Heart left ventricle (tissue), 16 donors: Measurements from ENCODE around the gene WWOX. TPM values are rescaled to one million over a fixed set of nuclear protein-coding genes. Genes with fewer than 3 reads are reported as not detected.

ENCODE experiments used
- ATAC-seq, 4 donors: fragments of 200-7000 bp; cut with Tn5 transposase; one replicate each; pipeline ENCODE4 v1.9.1; 2020 to 2022; ENCODE audit warnings: moderate library complexity in 4 of 4, mild to moderate bottlenecking in 3 of 4, moderate number of reproducible peaks in 1 of 4
- DNase-seq, 5 donors: peaks; one replicate each; pipeline ENCODE4 v3.0.0-alpha.2; 2020
- H3K27ac ChIP-seq, 12 donors: fragments of 200-600 bp; sonication (generic) in 4 of 12; one replicate each; pipeline versions ENCODE4 v1.5.0 to v1.8.0; 2016 to 2022; ENCODE audit warnings: mild to moderate bottlenecking in 2 of 12
- H3K27me3 ChIP-seq, 9 donors: fragments of 200-600 bp; sonication (generic) in 2 of 9; one replicate each; pipeline versions ENCODE4 v1.5.1 to v1.8.0; 2016 to 2022; ENCODE audit warnings: mild to moderate bottlenecking in 3 of 9
- H3K36me3 ChIP-seq, 9 donors: fragments of 200-600 bp; sonication (generic) in 2 of 9; one replicate each; pipeline versions ENCODE4 v1.5.0 to v1.8.0; 2018 to 2022; ENCODE audit warnings: mild to moderate bottlenecking in 2 of 9
- H3K4me1 ChIP-seq, 12 donors: fragments of 200-600 bp; sonication (generic) in 4 of 12; one replicate each; pipeline versions ENCODE4 v1.5.0 to v1.8.0; 2016 to 2022; ENCODE audit warnings: mild to moderate bottlenecking in 3 of 12
- H3K4me3 ChIP-seq, 12 donors: fragments of 200-600 bp; sonication (generic) in 4 of 12; one replicate each; pipeline versions ENCODE4 v1.5.0 to v1.8.0; 2017 to 2022; ENCODE audit warnings: mild to moderate bottlenecking in 9 of 12, moderate library complexity in 4 of 12
- H3K9me3 ChIP-seq, 12 donors: fragments of 200-600 bp; sonication (generic) in 4 of 12; one replicate each; pipeline versions ENCODE4 v1.5.0 to v1.8.0; 2016 to 2022; ENCODE audit warnings: mild to moderate bottlenecking in 1 of 12
- CTCF ChIP-seq, 12 donors: fragments of 200-600 bp; sonication (generic) in 4 of 12; IDR thresholded peaks; one replicate each; pipeline versions ENCODE4 v1.5.0 to v1.8.0; 2018 to 2022; ENCODE audit warnings: antibody characterized with exemption in 12 of 12, mild to moderate bottlenecking in 5 of 12
- POLR2A ChIP-seq, 2 donors: fragments of 450-650 bp; IDR thresholded peaks; one replicate each; pipeline ENCODE4 v1.6.1; 2017; ENCODE audit warnings: antibody characterized with exemption in 2 of 2, mild to moderate bottlenecking in 2 of 2, moderate library complexity in 2 of 2
- WGBS, 4 donors: extraction: QIAGEN DNeasy Blood & Tissue Kit in 2 of 4; methylation state at CpG; one replicate each; pipeline versions ENCODE4 v1.1.5 to v1.1.7; 2013 to 2018; 5-methylcytosine and 5-hydroxymethylcytosine counted together
- intact Hi-C, 10 donors: fragments of 100-400 bp; cut with DNase I; formaldehyde crosslinking; loops; one replicate each; pipeline versions ENCODE4 v1.11.1 to v1.14.2; 2022
- polyA plus RNA-seq, 2 donors: library from polyadenylated mRNA; stranded (reverse); fragments of 200-250 nt; gene quantifications; one replicate each; pipeline ENCODE4 v1.2.3, GENCODE V29; 2013
- total RNA-seq, 9 donors: library from RNA; depleted of rRNA in 2 of 9; stranded (reverse); fragments of >200 nt in 2 of 9; fragmentation: NEBNext Ultra II Directional in 3 of 9; extraction: Animal tissue kit (Norgen Biotek cat#: 25700) in 3 of 9; gene quantifications; one replicate each; pipeline versions ENCODE4 v1.1.0 to v1.2.4, GENCODE V29; 2016 to 2023
- donor health status: ischemic (EF 13 %, LVEDD 7.1; RV severe dilation, severe dysfunction).
- donor health status: healthy with polysubstance abuse.
- donor health status: DM: no; HTN: yes; CAD: no.
- donor health status: DM: no; HTN: no; CAD: no.
- donor health status: ischemic (EF 25% LVEDD 6.9; RV normal size, moderate dysfunction).
- donor health status: ischemic (EF 25% LVEDD 5.7; RV mildly dilated, moderate dysfunction).
- donor health status: healthy.
- donor health status: DM: yes; HTN: yes; CAD: no.
- donor health status: ischemic (EF 35%, LVEDD 5.7; RV mildly dilated, moderate dysfunction).
- donor health status: nonischemic (EF 11% LVEDD 7.7; RV severe dilation, severe dysfunction).
- donor health status: DM: yes; HTN: yes; CAD: no.
- donor health status: PGD.
- donor health status: ischemic (EF 29% LVEDD 5.4; RV normal size, mild dysfunction).
- donor health status: nonischemic (EF 23%, LVEDD 6.1; RV moderate dilation, normal function).

WWOX gene
- total and polyA plus RNA-seq, 11 donors: 4.3 to 18.3 (median 9.1) TPM

GRCh38 chr16:79122343-79122742, 1022.9 kb downstream of the WWOX start:
- H3K36me3 ChIP-seq: no peaks in the 10 kb centered on the region
- H3K4me1 ChIP-seq: no peaks in the 10 kb centered on the region
- DNase-seq: no peak
- no peak for TF ChIP-seq POLR2A (IDR thresholded peaks at IDR 0.05)
- TF ChIP-seq CTCF (IDR thresholded peaks at IDR 0.05): no peak
- intact Hi-C loops: no loop called here
- no peak overlapping the region for H3K27ac ChIP-seq
- no peak overlapping the region for H3K4me3 ChIP-seq
- no peak for ATAC-seq
- WGBS, 4 donors: 90 to 95% (median 93%) methylated on average over 8 of the region's 8 CpGs
- peaks cover 0 to 4% (median 2%) of the 10 kb centered on the region in 12 donors for H3K9me3 ChIP-seq
- H3K27me3 ChIP-seq: no peaks in the 10 kb centered on the region

GRCh38 chr16:79124016-79124756, 1024.7 kb downstream of the WWOX start:
- intact Hi-C loops: no loop called here
- TF ChIP-seq POLR2A (IDR thresholded peaks at IDR 0.05): no peak
- TF ChIP-seq CTCF (IDR thresholded peaks at IDR 0.05): no peak
- no peaks in the 10 kb centered on the region for H3K36me3 ChIP-seq
- H3K4me3 ChIP-seq: no peak overlapping the region
- WGBS, 4 donors: 82 to 88% (median 87%) methylated on average over 18 of the region's 18 CpGs
- ATAC-seq (no peak), DNase-seq (no peak)
- H3K4me1 ChIP-seq: no peaks in the 10 kb centered on the region
- H3K27ac ChIP-seq: no peak overlapping the region
- H3K27me3 ChIP-seq: no peaks in the 10 kb centered on the region
- H3K9me3 ChIP-seq: no peaks in the 10 kb centered on the region

- no peak for DNase-seq
- peaks cover 0 to 7% (median 0%) of the 10 kb centered on the region in 12 donors for H3K4me1 ChIP-seq
- H3K27ac ChIP-seq: no peak overlapping the region
- no peak overlapping the region for H3K4me3 ChIP-seq
- TF ChIP-seq POLR2A (IDR thresholded peaks at IDR 0.05): no peak
- no peak for TF ChIP-seq CTCF (IDR thresholded peaks at IDR 0.05)
- ATAC-seq: no peak
- H3K9me3 ChIP-seq: no peaks in the 10 kb centered on the region
- H3K27me3 ChIP-seq: no peaks in the 10 kb centered on the region
- intact Hi-C loops: no loop called here
- H3K36me3 ChIP-seq: no peaks in the 10 kb centered on the region
- WGBS, 4 donors: 89 to 96% (median 95%) methylated on average over 1 of the region's 1 CpG
Measured at GRCh38 chr16:79127766-79128165, 1028.3 kb downstream of the WWOX start.

GRCh38 chr16:79128706-79129105, 1029.3 kb downstream of the WWOX start:
- ATAC-seq (no peak), DNase-seq (no peak)
- WGBS, 4 donors: 86 to 95% (median 94%) methylated on average over 5 of the region's 5 CpGs
- intact Hi-C loops: no loop called here
- no peaks in the 10 kb centered on the region for H3K9me3 ChIP-seq
- H3K27me3 ChIP-seq: no peaks in the 10 kb centered on the region
- no peaks in the 10 kb centered on the region for H3K36me3 ChIP-seq
- no peak overlapping the region for H3K4me3 ChIP-seq
- peaks cover 0 to 10% (median 0%) of the 10 kb centered on the region in 12 donors for H3K4me1 ChIP-seq
- H3K27ac ChIP-seq: no peak overlapping the region
- TF ChIP-seq CTCF (IDR thresholded peaks at IDR 0.05): no peak
